IMR-90 (cell line): ENCODE data around the gene SLC26A2. TPM values are rescaled to one million over a fixed set of nuclear protein-coding genes. Genes with fewer than 3 reads are reported as not detected.

Experiments used
- ATAC-seq: fragments of 200-7000 bp; cut with Tn5 transposase; 2 replicates; pipeline ENCODE4 v1.9.1; 2020; ENCODE audit warnings: low read depth, mild to moderate bottlenecking, moderate library complexity
- BruUV-seq: library from RNA; stranded (reverse); fragments of 400-500 nt; replicated peaks from 2 replicates; lab custom pipeline; 2021; lab: Mats Ljungman, UMichigan
- CTCF ChIA-PET: fragments of 300-600 bp; formaldehyde crosslinking; extraction: SDS; loops from one replicate; lab custom pipeline; 2021; ENCODE audit warnings: antibody characterized with exemption; lab: Yijun Ruan, JAX
- POLR2A ChIA-PET: fragments of 300-600 bp; sonication (Branson Sonifier 250); formaldehyde crosslinking; loops from one replicate; lab custom pipeline; 2022; ENCODE audit warnings: antibody characterized with exemption; ENCODE audit not compliant: unreplicated experiment; lab: Charles Lee
- DNase-seq: peaks from one replicate; pipeline ENCODE4 v3.0.0; 2013
- H2AFZ ChIP-seq: replicated peaks from 2 replicates; pipeline ENCODE3; 2013; ENCODE audit warnings: low read length, mild to moderate bottlenecking; ENCODE audit not compliant: poor library complexity
- H2AK5ac ChIP-seq: 2 replicates; pipeline ENCODE4 v1.6.1; 2013; ENCODE audit warnings: low read depth, low read length, inconsistent platforms
- H2AK9ac ChIP-seq: replicated peaks from 2 replicates; pipeline ENCODE3; 2013; ENCODE audit warnings: mild to moderate bottlenecking, low read depth, low read length, moderate library complexity; ENCODE audit not compliant: poor library complexity
- H2BK120ac ChIP-seq: 2 replicates; pipeline ENCODE4 v1.6.1; 2013; ENCODE audit warnings: low read depth, low read length, inconsistent platforms
- H2BK15ac ChIP-seq: 3 replicates; pipeline ENCODE4 v1.6.1; 2013; ENCODE audit warnings: low read depth, low read length, inconsistent platforms
- H2BK20ac ChIP-seq: 2 replicates; pipeline ENCODE4 v1.6.1; 2013; ENCODE audit warnings: low read depth, mild to moderate bottlenecking, inconsistent platforms, low read length, moderate library complexity
- H2BK5ac ChIP-seq: 2 replicates; pipeline ENCODE4 v1.6.1; 2013; ENCODE audit warnings: mild to moderate bottlenecking, low read depth, low read length, inconsistent platforms; ENCODE audit not compliant: poor library complexity, severe bottlenecking
- H3K14ac ChIP-seq: replicated peaks from 2 replicates; pipeline ENCODE4 v1.6.1; 2013; ENCODE audit warnings: low read depth, low read length, inconsistent platforms
- H3K18ac ChIP-seq: 2 replicates; pipeline ENCODE4 v1.6.1; 2013; ENCODE audit warnings: low read depth, low read length, control low read depth
- H3K23ac ChIP-seq: 2 replicates; pipeline ENCODE4 v1.6.1; 2013; ENCODE audit warnings: low read depth, low read length, inconsistent platforms
- H3K27ac ChIP-seq: 2 replicates; pipeline ENCODE4 v1.5.1; 2013; ENCODE audit warnings: mild to moderate bottlenecking, control low read depth, low read length; ENCODE audit not compliant: insufficient read depth
- H3K27me3 ChIP-seq: 2 replicates; pipeline ENCODE4 v1.6.1; 2013; ENCODE audit warnings: low read length; ENCODE audit not compliant: control insufficient read depth, insufficient read depth
- H3K36me3 ChIP-seq: 2 replicates; pipeline ENCODE4 v1.6.1; 2013; ENCODE audit warnings: low read length, mixed read lengths; ENCODE audit not compliant: control insufficient read depth, insufficient read depth
- H3K4ac ChIP-seq: 2 replicates; pipeline ENCODE4 v1.6.1; 2013; ENCODE audit warnings: low read depth, low read length, inconsistent platforms
- H3K4me1 ChIP-seq: 2 replicates; pipeline ENCODE4 v1.6.1; 2013; ENCODE audit warnings: low read length, mixed read lengths; ENCODE audit not compliant: control insufficient read depth, insufficient read depth
- H3K4me2 ChIP-seq: 2 replicates; pipeline ENCODE4 v1.6.1; 2013; ENCODE audit warnings: low read depth, mild to moderate bottlenecking, control low read depth, low read length, moderate library complexity
- H3K4me3 ChIP-seq: 2 replicates; pipeline ENCODE4 v1.5.1; 2013; ENCODE audit warnings: low read depth, mild to moderate bottlenecking, control low read depth, low read length, moderate library complexity; ENCODE audit not compliant: insufficient read depth
- H3K56ac ChIP-seq: 2 replicates; pipeline ENCODE4 v1.6.1; 2013; ENCODE audit warnings: low read length, inconsistent platforms; ENCODE audit not compliant: insufficient read depth; ENCODE audit errors: extremely low read depth
- H3K79me1 ChIP-seq, 2 experiments: 2 replicates each; pipeline ENCODE4 v1.6.1; 2013; ENCODE audit warnings: low read length in 2 of 2, inconsistent platforms in 1 of 2, low read depth in 1 of 2
- H3K9ac ChIP-seq: 2 replicates; pipeline ENCODE4 v1.6.1; 2013; ENCODE audit warnings: low read depth, low read length, control low read depth
- H3K9me1 ChIP-seq: 2 replicates; pipeline ENCODE4 v1.6.1; 2013; ENCODE audit warnings: low read length, inconsistent platforms; ENCODE audit not compliant: insufficient read depth
- H3K9me3 ChIP-seq: 2 replicates; pipeline ENCODE4 v1.6.1; 2013; ENCODE audit warnings: low read length; ENCODE audit not compliant: control insufficient read depth, insufficient read depth
- H4K20me1 ChIP-seq: 2 replicates; pipeline ENCODE4 v1.6.1; 2013; ENCODE audit warnings: low read length, inconsistent platforms; ENCODE audit not compliant: insufficient read depth
- H4K5ac ChIP-seq: 2 replicates; pipeline ENCODE4 v1.6.1; 2013; ENCODE audit warnings: mild to moderate bottlenecking, low read depth, low read length, control low read depth
- H4K8ac ChIP-seq, 2 experiments: 2 replicates each; pipeline ENCODE4 v1.6.1; 2013; ENCODE audit warnings: low read depth in 2 of 2, low read length in 2 of 2, control low read depth in 1 of 2, inconsistent platforms in 1 of 2
- H4K91ac ChIP-seq: 2 replicates; pipeline ENCODE4 v1.6.1; 2013; ENCODE audit warnings: low read depth, low read length, inconsistent platforms; ENCODE audit not compliant: insufficient read depth
- BHLHE40 ChIP-seq: fragments of 150-350 bp; IDR thresholded peaks from 2 replicates; pipeline ENCODE4 v1.6.1; 2016; ENCODE audit warnings: mild to moderate bottlenecking, low read depth, low read length
- CEBPB ChIP-seq: IDR thresholded peaks from 2 replicates; pipeline ENCODE4 v1.6.1; 2012; ENCODE audit warnings: low read depth, low read length, improper control_type of control experiment
- CHD1 ChIP-seq: IDR thresholded peaks from 2 replicates; pipeline ENCODE4 v1.6.1; 2012; ENCODE audit warnings: low read depth, low read length, improper control_type of control experiment
- FOS ChIP-seq: fragments of 150-350 bp; IDR thresholded peaks from 2 replicates; pipeline ENCODE4 v1.6.1; 2016; ENCODE audit warnings: low read depth, low read length
- MAFK ChIP-seq: IDR thresholded peaks from 2 replicates; pipeline ENCODE4 v1.6.1; 2012; ENCODE audit warnings: low read depth, low read length, improper control_type of control experiment
- MAZ ChIP-seq: IDR thresholded peaks from 2 replicates; pipeline ENCODE4 v1.6.1; 2012; ENCODE audit warnings: low read depth, mild to moderate bottlenecking, low read length, improper control_type of control experiment, moderate library complexity, borderline replicate concordance
- MXI1 ChIP-seq: IDR thresholded peaks from 2 replicates; pipeline ENCODE4 v1.6.1; 2012; ENCODE audit warnings: low read depth, mild to moderate bottlenecking, low read length, moderate library complexity, borderline replicate concordance
- NFE2L2 ChIP-seq: fragments of 150-350 bp; IDR thresholded peaks from 2 replicates; pipeline ENCODE4 v1.6.1; 2016; ENCODE audit warnings: low read depth, mild to moderate bottlenecking, low read length
- POLR2A ChIP-seq: IDR thresholded peaks from 2 replicates; pipeline ENCODE4 v1.6.1; 2012; ENCODE audit warnings: mild to moderate bottlenecking, low read depth, low read length
- RAD21 ChIP-seq: IDR thresholded peaks from 2 replicates; pipeline ENCODE4 v1.6.1; 2012; ENCODE audit warnings: low read length, improper control_type of control experiment
- RCOR1 ChIP-seq: IDR thresholded peaks from 2 replicates; pipeline ENCODE4 v1.6.1; 2012; ENCODE audit warnings: mild to moderate bottlenecking, low read length, improper control_type of control experiment; ENCODE audit not compliant: insufficient replicate concordance
- RFX5 ChIP-seq: IDR thresholded peaks from 2 replicates; pipeline ENCODE4 v1.8.0; 2012; ENCODE audit warnings: low read depth, mild to moderate bottlenecking, low read length, moderate library complexity
- SMC3 ChIP-seq: fragments of 150-350 bp; IDR thresholded peaks from 2 replicates; pipeline ENCODE4 v1.6.1; 2016; ENCODE audit warnings: low read depth, mild to moderate bottlenecking, antibody characterized with exemption, low read length, moderate library complexity
- WGBS, 2 experiments: methylation state at CpG; one replicate each; pipeline versions ENCODE4 v1.1.5 to v1.1.7; 2013; ENCODE audit warnings: missing lambda C conversion rate in 2 of 2; ENCODE audit not compliant: insufficient read length in 1 of 2; ENCODE audit errors: extremely low coverage in 2 of 2; 5-methylcytosine and 5-hydroxymethylcytosine counted together
- dilution Hi-C: fragments of 300-500 bp; cut with HindIII; formaldehyde crosslinking; loops from one replicate; pipeline ENCODE4 v1.14.3; 2018; ENCODE audit warnings: low sequenced_read_pairs; ENCODE audit not compliant: unreplicated experiment
- in situ Hi-C: fragments of 300-500 bp; cut with MboI; formaldehyde crosslinking; loops from 3 replicates; pipeline ENCODE4 v1.14.3; 2019; ENCODE audit warnings: low sequenced_read_pairs, inconsistent platforms, mixed read lengths
- intact Hi-C: fragments of 100-400 bp; cut with micrococcal nuclease; formaldehyde crosslinking; loops from 2 replicates; pipeline ENCODE4 v1.10.0; 2022
- polyA plus RNA-seq, 3 experiments: library from polyadenylated mRNA; depleted of rRNA; stranded (reverse); fragments of >200 nt; gene quantifications; 2 replicates each; pipeline ENCODE4 v1.2.3, GENCODE V29; 2012; ENCODE audit warnings: low replicate concordance in 1 of 3
- total RNA-seq: library from RNA; depleted of rRNA; stranded (reverse); fragments of >200 nt; gene quantifications from 2 replicates; pipeline ENCODE4 v1.2.3, GENCODE V29; 2012
- TF ChIP-seq, protein P1 (sequence below): conservative IDR thresholded peaks from 2 replicates; pipeline ENCODE4 v1.5.1; 2012; ENCODE audit warnings: mild to moderate bottlenecking, low read depth, low read length, improper control_type of control experiment
- TF ChIP-seq, protein P2 (sequence below): fragments of 150-350 bp; IDR thresholded peaks from 2 replicates; pipeline ENCODE4 v1.6.1; 2017; ENCODE audit warnings: mild to moderate bottlenecking, antibody characterized with exemption, low read length, low read depth

The SLC26A2 gene
- total and polyA plus RNA-seq, 2 of the 4 experiments (the other 2 are of a cell fraction) = 2.2 to 9.9 TPM

DNA sequence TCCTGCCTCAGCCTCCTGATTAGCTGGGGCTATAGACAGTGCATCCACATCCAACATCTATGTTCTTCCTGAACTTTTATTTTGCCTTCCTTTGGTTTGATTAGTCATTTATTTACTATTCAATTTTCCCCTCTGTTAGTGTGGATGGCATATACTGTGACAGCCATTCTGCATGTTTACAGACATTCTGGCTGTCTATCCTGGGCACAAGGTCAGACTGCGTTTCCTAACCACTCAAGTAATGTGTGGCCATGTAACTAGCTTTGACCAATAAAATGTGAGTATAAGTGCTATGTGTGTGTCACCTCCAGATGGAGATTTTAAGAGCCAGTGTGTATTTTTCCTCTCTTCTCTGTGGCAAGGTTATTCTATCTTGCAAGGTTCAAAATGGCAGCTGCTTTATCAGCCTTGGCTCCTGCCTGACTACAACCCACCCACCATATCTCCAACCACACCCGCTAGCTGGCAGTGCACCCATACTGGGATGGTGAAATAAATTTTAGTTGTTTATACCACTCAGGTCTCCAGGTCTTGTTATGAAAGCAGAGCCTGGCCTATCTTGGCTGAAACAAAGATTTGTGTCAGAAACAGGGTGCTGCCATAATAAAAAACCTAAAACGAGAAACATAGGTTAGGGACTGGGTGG lies 48.2 kb upstream of the SLC26A2 start:
- Histone ChIP-seq H2BK5ac (no peak overlapping the region), H3K23ac (no peak overlapping the region), H3K4ac (no peak overlapping the region), H4K8ac (no peak overlapping the region), H3K27me3 (peaks cover 30% of the 10 kb centered on the region), H3K36me3 (no peaks in the 10 kb centered on the region), H3K27ac (no peak overlapping the region), H3K9ac (no peak overlapping the region), H3K18ac (no peak overlapping the region), H3K4me2 (no peak overlapping the region), H4K91ac (no peak overlapping the region), H3K56ac (no peak overlapping the region), H3K14ac (no peak overlapping the region), H2BK20ac (no peak overlapping the region), H3K4me1 (no peaks in the 10 kb centered on the region), H2BK15ac (no peak overlapping the region), H3K79me1 (no peaks in the 10 kb centered on the region), H3K9me1 (0 out of 2 replicates have a peak, but pooled peaks cover 3% of the 10 kb centered on the region), H2AK5ac (no peak overlapping the region), H3K9me3 (no peaks in the 10 kb centered on the region), H3K4me3 (no peak overlapping the region), H2AFZ (no peak overlapping the region), H2BK120ac (no peak overlapping the region), H2AK9ac (no peak overlapping the region), H4K5ac (no peak overlapping the region), H4K20me1 (no peaks in the 10 kb centered on the region)
- in situ Hi-C loops = no loop called here
- no peak for DNase-seq
- ChIA-PET POLR2A (no interaction called here), CTCF (interaction anchor here (0.6 kb wide), 1 partner anchor 11 kb away, joined by 3 read pairs; no protein-coding TSS in a partner anchor)
- intact Hi-C loops = no loop called here
- ATAC-seq = no peak
- no CpG with 5 or more reads among the region's 3 CpGs for WGBS, 2 experiments
- TF ChIP-seq RAD21 = no peak
- TF ChIP-seq BHLHE40 = no peak
- no peak for TF ChIP-seq CHD1
- no peak for TF ChIP-seq MXI1
- no peak for TF ChIP-seq MAZ
- TF ChIP-seq, protein P1, sequence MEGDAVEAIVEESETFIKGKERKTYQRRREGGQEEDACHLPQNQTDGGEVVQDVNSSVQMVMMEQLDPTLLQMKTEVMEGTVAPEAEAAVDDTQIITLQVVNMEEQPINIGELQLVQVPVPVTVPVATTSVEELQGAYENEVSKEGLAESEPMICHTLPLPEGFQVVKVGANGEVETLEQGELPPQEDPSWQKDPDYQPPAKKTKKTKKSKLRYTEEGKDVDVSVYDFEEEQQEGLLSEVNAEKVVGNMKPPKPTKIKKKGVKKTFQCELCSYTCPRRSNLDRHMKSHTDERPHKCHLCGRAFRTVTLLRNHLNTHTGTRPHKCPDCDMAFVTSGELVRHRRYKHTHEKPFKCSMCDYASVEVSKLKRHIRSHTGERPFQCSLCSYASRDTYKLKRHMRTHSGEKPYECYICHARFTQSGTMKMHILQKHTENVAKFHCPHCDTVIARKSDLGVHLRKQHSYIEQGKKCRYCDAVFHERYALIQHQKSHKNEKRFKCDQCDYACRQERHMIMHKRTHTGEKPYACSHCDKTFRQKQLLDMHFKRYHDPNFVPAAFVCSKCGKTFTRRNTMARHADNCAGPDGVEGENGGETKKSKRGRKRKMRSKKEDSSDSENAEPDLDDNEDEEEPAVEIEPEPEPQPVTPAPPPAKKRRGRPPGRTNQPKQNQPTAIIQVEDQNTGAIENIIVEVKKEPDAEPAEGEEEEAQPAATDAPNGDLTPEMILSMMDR = no peak
- TF ChIP-seq CEBPB = no peak
- no peak for TF ChIP-seq RFX5
- TF ChIP-seq NFE2L2 = no peak
- no peak for TF ChIP-seq MAFK
- TF ChIP-seq RCOR1 = no peak
- no peak for TF ChIP-seq SMC3
- TF ChIP-seq, protein P2, sequence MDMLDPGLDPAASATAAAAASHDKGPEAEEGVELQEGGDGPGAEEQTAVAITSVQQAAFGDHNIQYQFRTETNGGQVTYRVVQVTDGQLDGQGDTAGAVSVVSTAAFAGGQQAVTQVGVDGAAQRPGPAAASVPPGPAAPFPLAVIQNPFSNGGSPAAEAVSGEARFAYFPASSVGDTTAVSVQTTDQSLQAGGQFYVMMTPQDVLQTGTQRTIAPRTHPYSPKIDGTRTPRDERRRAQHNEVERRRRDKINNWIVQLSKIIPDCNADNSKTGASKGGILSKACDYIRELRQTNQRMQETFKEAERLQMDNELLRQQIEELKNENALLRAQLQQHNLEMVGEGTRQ = no peak
- TF ChIP-seq POLR2A = no peak
- no peak for TF ChIP-seq FOS
- dilution Hi-C loops = no loop called here
- no TSS peak for BruUV-seq
